CD4-positive, CD25-positive, alpha-beta regulatory T cell (primary cell): Measurements from ENCODE around the gene CSPG4. TPM values are rescaled to one million over a fixed set of nuclear protein-coding genes. Genes with fewer than 3 reads are reported as not detected.
"Not testable (repeated sequence)": the region's sequence is repeated elsewhere in the genome, so short reads cannot be mapped to it uniquely, and the experiment has no call there.

Experiments
- ATAC-seq, 2 donors: fragments of 150-1000 bp; cut with Tn5 transposase; one replicate each; pipeline ENCODE4 v1.10.0; 2021; ENCODE audit warnings: low read depth in 2 of 2, moderate number of reproducible peaks in 2 of 2, moderate library complexity in 1 of 2
- DNase-seq, 3 donors: peaks; one replicate each; pipeline versions ENCODE4 v3.0.0 to v3.0.0-alpha.2; 2012 to 2022; ENCODE audit warnings: mixed read lengths in 1 of 3
- H3K27ac ChIP-seq: one replicate; pipeline ENCODE4 v1.7.0; 2013; ENCODE audit warnings: mild to moderate bottlenecking, low read length; ENCODE audit not compliant: insufficient read depth, poor library complexity, severe bottlenecking
- H3K27me3 ChIP-seq: one replicate; pipeline ENCODE4 v1.7.0; 2013; ENCODE audit warnings: low read length; ENCODE audit not compliant: control insufficient read depth, insufficient read depth
- H3K36me3 ChIP-seq: one replicate; pipeline ENCODE4 v1.7.0; 2013; ENCODE audit warnings: mild to moderate bottlenecking, low read length, moderate library complexity; ENCODE audit not compliant: control insufficient read depth, insufficient read depth
- H3K4me1 ChIP-seq: 2 replicates; pipeline ENCODE4 v1.7.0; 2013; ENCODE audit warnings: mild to moderate bottlenecking, low read length; ENCODE audit not compliant: insufficient read depth, control insufficient read depth, poor library complexity, severe bottlenecking
- H3K4me3 ChIP-seq: one replicate; pipeline ENCODE4 v1.7.0; 2013; ENCODE audit warnings: low read depth, mild to moderate bottlenecking, low read length, moderate library complexity
- H3K9me3 ChIP-seq, 2 experiments: 1 replicate in 1 of 2; 2 replicates in 1 of 2; pipeline ENCODE4 v1.7.0; 2013; ENCODE audit warnings: low read length in 2 of 2, mild to moderate bottlenecking in 1 of 2, moderate library complexity in 1 of 2; ENCODE audit not compliant: control insufficient read depth in 2 of 2
- H3K27ac Mint-ChIP-seq, 3 donors: one replicate each; pipeline ENCODE4 v1.8.0; 2020 to 2022; ENCODE audit warnings: mild to moderate bottlenecking in 3 of 3, mixed read lengths in 3 of 3, moderate library complexity in 2 of 3
- H3K27me3 Mint-ChIP-seq: one replicate; pipeline ENCODE4 v1.8.0; 2022; ENCODE audit warnings: mild to moderate bottlenecking, mixed read lengths
- H3K36me3 Mint-ChIP-seq: one replicate; pipeline ENCODE4 v1.8.0; 2020; ENCODE audit warnings: mixed read lengths
- H3K4me1 Mint-ChIP-seq, 4 donors: one replicate each; pipeline ENCODE4 v1.8.0; 2020 to 2022; ENCODE audit warnings: mixed read lengths in 4 of 4, mild to moderate bottlenecking in 1 of 4
- H3K4me3 Mint-ChIP-seq, 4 donors: one replicate each; pipeline ENCODE4 v1.8.0; 2020 to 2022; ENCODE audit warnings: mild to moderate bottlenecking in 4 of 4, mixed read lengths in 4 of 4, moderate library complexity in 3 of 4
- H3K9me3 Mint-ChIP-seq, 7 donors: one replicate each; pipeline ENCODE4 v1.8.0; 2020 to 2022; ENCODE audit warnings: mixed read lengths in 7 of 7, mild to moderate bottlenecking in 3 of 7, moderate library complexity in 2 of 7
- polyA plus RNA-seq, 4 donors: library from polyadenylated mRNA; unstranded; fragments of 300-500 nt; fragmentation: Illumina TruSeq; gene quantifications; one replicate each; pipeline ENCODE4 v1.2.3, GENCODE V29; 2021
- total RNA-seq: library from RNA; stranded (reverse); gene quantifications from one replicate; pipeline ENCODE4 v1.2.3, GENCODE V29; 2022

CSPG4 gene
- total and polyA plus RNA-seq, 5 donors from 2014 or later, result not detected

- H3K9me3 ChIP-seq, H3K27ac ChIP-seq, H3K9me3 Mint-ChIP-seq, H3K4me1 ChIP-seq, H3K36me3 Mint-ChIP-seq, H3K27me3 ChIP-seq, DNase-seq, H3K36me3 ChIP-seq, H3K27ac Mint-ChIP-seq: not testable (repeated sequence)
- ATAC-seq, result peak in 1 of 2 donors; percentile 40
- H3K4me1 Mint-ChIP-seq, result peaks cover 7 to 12% (median 9%) of the 10 kb centered on the region in 4 donors
- peak overlapping the region; percentile 8 to 35 (median 14) for H3K4me3 Mint-ChIP-seq
- H3K4me3 ChIP-seq, result peak overlapping the region; percentile 24
- peaks cover 17% of the 10 kb centered on the region for H3K27me3 Mint-ChIP-seq
Measured at GRCh38 chr15:75748882-75749281, 36.2 kb upstream of the CSPG4 start.

GRCh38 chr15:75747121-75747520 is 34.5 kb upstream of the CSPG4 start:
- H3K36me3 Mint-ChIP-seq, H3K4me1 ChIP-seq, ATAC-seq, H3K9me3 Mint-ChIP-seq, H3K36me3 ChIP-seq, DNase-seq, H3K27ac ChIP-seq, H3K27me3 ChIP-seq, H3K4me3 Mint-ChIP-seq, H3K4me3 ChIP-seq, H3K9me3 ChIP-seq, H3K27ac Mint-ChIP-seq: not testable (repeated sequence)
- peaks cover 7 to 12% (median 9%) of the 10 kb centered on the region in 4 donors for H3K4me1 Mint-ChIP-seq
- peaks cover 23% of the 10 kb centered on the region for H3K27me3 Mint-ChIP-seq

- no peaks in the 10 kb centered on the region for H3K27me3 ChIP-seq
- Mint-ChIP-seq H3K36me3 (no peaks in the 10 kb centered on the region), H3K9me3 (peaks cover 0 to 1% (median 0%) of the 10 kb centered on the region in 7 donors), H3K27me3 (peaks cover 23% of the 10 kb centered on the region), H3K27ac (no peak overlapping the region), H3K4me3 (no peak overlapping the region), H3K4me1 (peaks cover 7 to 12% (median 7%) of the 10 kb centered on the region in 4 donors)
- H3K27ac ChIP-seq, result no peak overlapping the region
- H3K36me3 ChIP-seq, result no peaks in the 10 kb centered on the region
- DNase-seq, result no peak
- H3K4me1 ChIP-seq, result peaks cover 2% of the 10 kb centered on the region
- ATAC-seq, result no peak
- H3K4me3 ChIP-seq, result no peak overlapping the region
- no peaks in the 10 kb centered on the region for H3K9me3 ChIP-seq
Measured at GRCh38 chr15:75745305-75745704, 32.7 kb upstream of the CSPG4 start.

- peaks cover 17% of the 10 kb centered on the region for H3K27me3 Mint-ChIP-seq
- not testable (repeated sequence) for H3K9me3 ChIP-seq, H3K36me3 ChIP-seq, H3K4me3 ChIP-seq, ATAC-seq, H3K9me3 Mint-ChIP-seq, H3K27me3 ChIP-seq, H3K4me3 Mint-ChIP-seq, H3K27ac Mint-ChIP-seq, H3K27ac ChIP-seq, DNase-seq, H3K36me3 Mint-ChIP-seq
- peaks cover 14% of the 10 kb centered on the region for H3K4me1 ChIP-seq
- peaks cover 0 to 17% (median 5%) of the 10 kb centered on the region in 4 donors for H3K4me1 Mint-ChIP-seq
Measured at GRCh38 chr15:75742346-75742745, 29.7 kb upstream of the CSPG4 start.

- DNase-seq (no peak), ATAC-seq (no peak)
- peaks cover 0 to 1% (median 0%) of the 10 kb centered on the region in 7 donors for H3K9me3 Mint-ChIP-seq
- peaks cover 0 to 23% (median 5%) of the 10 kb centered on the region in 4 donors for H3K4me1 Mint-ChIP-seq
- no peaks in the 10 kb centered on the region for H3K36me3 Mint-ChIP-seq
- Histone ChIP-seq H3K27ac (no peak overlapping the region), H3K9me3 (no peaks in the 10 kb centered on the region), H3K4me3 (no peak overlapping the region), H3K27me3 (no peaks in the 10 kb centered on the region), H3K36me3 (no peaks in the 10 kb centered on the region), H3K4me1 (peaks cover 14% of the 10 kb centered on the region)
- H3K27me3 Mint-ChIP-seq, result peaks cover 6% of the 10 kb centered on the region
- peak overlapping the region; percentile 66 to 93 (median 85) for H3K4me3 Mint-ChIP-seq
- peak overlapping the region in 2 of 3 donors; percentile 90 to 92 for H3K27ac Mint-ChIP-seq
Measured at GRCh38 chr15:75739791-75740190, 27.1 kb upstream of the CSPG4 start.

GRCh38 chr15:75738647-75739325 is 26.1 kb upstream of the CSPG4 start:
- Histone ChIP-seq H3K27me3 (no peaks in the 10 kb centered on the region), H3K9me3 (no peaks in the 10 kb centered on the region), H3K4me3 (peak overlapping the region; percentile 40), H3K27ac (peak overlapping the region; percentile 62), H3K4me1 (peaks cover 14% of the 10 kb centered on the region), H3K36me3 (no peaks in the 10 kb centered on the region)
- peak overlapping the region; percentile 82 to 93 (median 88) for H3K4me3 Mint-ChIP-seq
- H3K27me3 Mint-ChIP-seq, result peaks cover 6% of the 10 kb centered on the region
- peaks cover 0 to 24% (median 5%) of the 10 kb centered on the region in 4 donors for H3K4me1 Mint-ChIP-seq
- H3K27ac Mint-ChIP-seq, result peak overlapping the region in 2 of 3 donors; percentile 92 to 94
- DNase-seq (peak; percentile 87 to 90 (median 90)), ATAC-seq (peak; percentile 94)
- no peaks in the 10 kb centered on the region for H3K36me3 Mint-ChIP-seq
- peaks cover 0 to 1% (median 0%) of the 10 kb centered on the region in 7 donors for H3K9me3 Mint-ChIP-seq

- peak overlapping the region; percentile 52 to 94 (median 85) for H3K27ac Mint-ChIP-seq
Measured at GRCh38 chr15:75738014-75738646, 25.5 kb upstream of the CSPG4 start.

More at GRCh38 chr15:75738014-75738646, 25.5 kb upstream of the CSPG4 start:
- H3K36me3 ChIP-seq, result no peaks in the 10 kb centered on the region
- no peaks in the 10 kb centered on the region for H3K27me3 ChIP-seq
- H3K9me3 ChIP-seq, result no peaks in the 10 kb centered on the region
- ATAC-seq (no peak), DNase-seq (no peak)
- no peaks in the 10 kb centered on the region for H3K36me3 Mint-ChIP-seq
- peaks cover 4% of the 10 kb centered on the region for H3K27me3 Mint-ChIP-seq
- peaks cover 14% of the 10 kb centered on the region for H3K4me1 ChIP-seq
- H3K4me3 Mint-ChIP-seq, result peak overlapping the region; percentile 87 to 93 (median 88)
- H3K4me3 ChIP-seq, result no peak overlapping the region
- H3K27ac ChIP-seq, result peak overlapping the region; percentile 62
- peaks cover 0 to under 1% (median 0%) of the 10 kb centered on the region in 7 donors for H3K9me3 Mint-ChIP-seq
- peaks cover 0 to 27% (median 5%) of the 10 kb centered on the region in 4 donors for H3K4me1 Mint-ChIP-seq
